IMR-90 (cell line): Measurements from ENCODE around the gene ARNT2. TPM values are rescaled to one million over a fixed set of nuclear protein-coding genes. Genes with fewer than 3 reads are reported as not detected.

Experiments used
- ATAC-seq: fragments of 200-7000 bp; cut with Tn5 transposase; 2 replicates; pipeline ENCODE4 v1.9.1; 2020; ENCODE audit warnings: low read depth, mild to moderate bottlenecking, moderate library complexity
- BruUV-seq: library from RNA; stranded (reverse); fragments of 400-500 nt; replicated peaks from 2 replicates; lab custom pipeline; 2021; lab: Mats Ljungman, UMichigan
- CTCF ChIA-PET: fragments of 300-600 bp; formaldehyde crosslinking; extraction: SDS; loops from one replicate; lab custom pipeline; 2021; ENCODE audit warnings: antibody characterized with exemption; lab: Yijun Ruan, JAX
- POLR2A ChIA-PET: fragments of 300-600 bp; sonication (Branson Sonifier 250); formaldehyde crosslinking; loops from one replicate; lab custom pipeline; 2022; ENCODE audit warnings: antibody characterized with exemption; ENCODE audit not compliant: unreplicated experiment; lab: Charles Lee
- DNase-seq: peaks from one replicate; pipeline ENCODE4 v3.0.0; 2013
- H2AFZ ChIP-seq: replicated peaks from 2 replicates; pipeline ENCODE3; 2013; ENCODE audit warnings: low read length, mild to moderate bottlenecking; ENCODE audit not compliant: poor library complexity
- H2AK5ac ChIP-seq: 2 replicates; pipeline ENCODE4 v1.6.1; 2013; ENCODE audit warnings: low read depth, low read length, inconsistent platforms
- H2AK9ac ChIP-seq: replicated peaks from 2 replicates; pipeline ENCODE3; 2013; ENCODE audit warnings: mild to moderate bottlenecking, low read depth, low read length, moderate library complexity; ENCODE audit not compliant: poor library complexity
- H2BK120ac ChIP-seq: 2 replicates; pipeline ENCODE4 v1.6.1; 2013; ENCODE audit warnings: low read depth, low read length, inconsistent platforms
- H2BK15ac ChIP-seq: 3 replicates; pipeline ENCODE4 v1.6.1; 2013; ENCODE audit warnings: low read depth, low read length, inconsistent platforms
- H2BK20ac ChIP-seq: 2 replicates; pipeline ENCODE4 v1.6.1; 2013; ENCODE audit warnings: low read depth, mild to moderate bottlenecking, inconsistent platforms, low read length, moderate library complexity
- H2BK5ac ChIP-seq: 2 replicates; pipeline ENCODE4 v1.6.1; 2013; ENCODE audit warnings: mild to moderate bottlenecking, low read depth, low read length, inconsistent platforms; ENCODE audit not compliant: poor library complexity, severe bottlenecking
- H3K14ac ChIP-seq: replicated peaks from 2 replicates; pipeline ENCODE4 v1.6.1; 2013; ENCODE audit warnings: low read depth, low read length, inconsistent platforms
- H3K18ac ChIP-seq: 2 replicates; pipeline ENCODE4 v1.6.1; 2013; ENCODE audit warnings: low read depth, low read length, control low read depth
- H3K23ac ChIP-seq: 2 replicates; pipeline ENCODE4 v1.6.1; 2013; ENCODE audit warnings: low read depth, low read length, inconsistent platforms
- H3K27ac ChIP-seq: 2 replicates; pipeline ENCODE4 v1.5.1; 2013; ENCODE audit warnings: mild to moderate bottlenecking, control low read depth, low read length; ENCODE audit not compliant: insufficient read depth
- H3K27me3 ChIP-seq: 2 replicates; pipeline ENCODE4 v1.6.1; 2013; ENCODE audit warnings: low read length; ENCODE audit not compliant: control insufficient read depth, insufficient read depth
- H3K36me3 ChIP-seq: 2 replicates; pipeline ENCODE4 v1.6.1; 2013; ENCODE audit warnings: low read length, mixed read lengths; ENCODE audit not compliant: control insufficient read depth, insufficient read depth
- H3K4ac ChIP-seq: 2 replicates; pipeline ENCODE4 v1.6.1; 2013; ENCODE audit warnings: low read depth, low read length, inconsistent platforms
- H3K4me1 ChIP-seq: 2 replicates; pipeline ENCODE4 v1.6.1; 2013; ENCODE audit warnings: low read length, mixed read lengths; ENCODE audit not compliant: control insufficient read depth, insufficient read depth
- H3K4me2 ChIP-seq: 2 replicates; pipeline ENCODE4 v1.6.1; 2013; ENCODE audit warnings: low read depth, mild to moderate bottlenecking, control low read depth, low read length, moderate library complexity
- H3K4me3 ChIP-seq: 2 replicates; pipeline ENCODE4 v1.5.1; 2013; ENCODE audit warnings: low read depth, mild to moderate bottlenecking, control low read depth, low read length, moderate library complexity; ENCODE audit not compliant: insufficient read depth
- H3K56ac ChIP-seq: 2 replicates; pipeline ENCODE4 v1.6.1; 2013; ENCODE audit warnings: low read length, inconsistent platforms; ENCODE audit not compliant: insufficient read depth; ENCODE audit errors: extremely low read depth
- H3K79me1 ChIP-seq, 2 experiments: 2 replicates each; pipeline ENCODE4 v1.6.1; 2013; ENCODE audit warnings: low read length in 2 of 2, inconsistent platforms in 1 of 2, low read depth in 1 of 2
- H3K9ac ChIP-seq: 2 replicates; pipeline ENCODE4 v1.6.1; 2013; ENCODE audit warnings: low read depth, low read length, control low read depth
- H3K9me1 ChIP-seq: 2 replicates; pipeline ENCODE4 v1.6.1; 2013; ENCODE audit warnings: low read length, inconsistent platforms; ENCODE audit not compliant: insufficient read depth
- H3K9me3 ChIP-seq: 2 replicates; pipeline ENCODE4 v1.6.1; 2013; ENCODE audit warnings: low read length; ENCODE audit not compliant: control insufficient read depth, insufficient read depth
- H4K20me1 ChIP-seq: 2 replicates; pipeline ENCODE4 v1.6.1; 2013; ENCODE audit warnings: low read length, inconsistent platforms; ENCODE audit not compliant: insufficient read depth
- H4K5ac ChIP-seq: 2 replicates; pipeline ENCODE4 v1.6.1; 2013; ENCODE audit warnings: mild to moderate bottlenecking, low read depth, low read length, control low read depth
- H4K8ac ChIP-seq, 2 experiments: 2 replicates each; pipeline ENCODE4 v1.6.1; 2013; ENCODE audit warnings: low read depth in 2 of 2, low read length in 2 of 2, control low read depth in 1 of 2, inconsistent platforms in 1 of 2
- H4K91ac ChIP-seq: 2 replicates; pipeline ENCODE4 v1.6.1; 2013; ENCODE audit warnings: low read depth, low read length, inconsistent platforms; ENCODE audit not compliant: insufficient read depth
- BHLHE40 ChIP-seq: fragments of 150-350 bp; IDR thresholded peaks from 2 replicates; pipeline ENCODE4 v1.6.1; 2016; ENCODE audit warnings: mild to moderate bottlenecking, low read depth, low read length
- CEBPB ChIP-seq: IDR thresholded peaks from 2 replicates; pipeline ENCODE4 v1.6.1; 2012; ENCODE audit warnings: low read depth, low read length, improper control_type of control experiment
- CTCF ChIP-seq: conservative IDR thresholded peaks from 2 replicates; pipeline ENCODE4 v1.5.1; 2012; ENCODE audit warnings: mild to moderate bottlenecking, low read depth, low read length, improper control_type of control experiment
- ELK1 ChIP-seq: fragments of 150-350 bp; IDR thresholded peaks from 2 replicates; pipeline ENCODE4 v1.6.1; 2016; ENCODE audit warnings: low read depth, mild to moderate bottlenecking, low read length, moderate library complexity, borderline replicate concordance
- FOS ChIP-seq: fragments of 150-350 bp; IDR thresholded peaks from 2 replicates; pipeline ENCODE4 v1.6.1; 2016; ENCODE audit warnings: low read depth, low read length
- MAFK ChIP-seq: IDR thresholded peaks from 2 replicates; pipeline ENCODE4 v1.6.1; 2012; ENCODE audit warnings: low read depth, low read length, improper control_type of control experiment
- MAZ ChIP-seq: IDR thresholded peaks from 2 replicates; pipeline ENCODE4 v1.6.1; 2012; ENCODE audit warnings: low read depth, mild to moderate bottlenecking, low read length, improper control_type of control experiment, moderate library complexity, borderline replicate concordance
- MXI1 ChIP-seq: IDR thresholded peaks from 2 replicates; pipeline ENCODE4 v1.6.1; 2012; ENCODE audit warnings: low read depth, mild to moderate bottlenecking, low read length, moderate library complexity, borderline replicate concordance
- NFE2L2 ChIP-seq: fragments of 150-350 bp; IDR thresholded peaks from 2 replicates; pipeline ENCODE4 v1.6.1; 2016; ENCODE audit warnings: low read depth, mild to moderate bottlenecking, low read length
- POLR2A ChIP-seq: IDR thresholded peaks from 2 replicates; pipeline ENCODE4 v1.6.1; 2012; ENCODE audit warnings: mild to moderate bottlenecking, low read depth, low read length
- RAD21 ChIP-seq: IDR thresholded peaks from 2 replicates; pipeline ENCODE4 v1.6.1; 2012; ENCODE audit warnings: low read length, improper control_type of control experiment
- RCOR1 ChIP-seq: IDR thresholded peaks from 2 replicates; pipeline ENCODE4 v1.6.1; 2012; ENCODE audit warnings: mild to moderate bottlenecking, low read length, improper control_type of control experiment; ENCODE audit not compliant: insufficient replicate concordance
- SMC3 ChIP-seq: fragments of 150-350 bp; IDR thresholded peaks from 2 replicates; pipeline ENCODE4 v1.6.1; 2016; ENCODE audit warnings: low read depth, mild to moderate bottlenecking, antibody characterized with exemption, low read length, moderate library complexity
- USF2 ChIP-seq: fragments of 150-350 bp; IDR thresholded peaks from 2 replicates; pipeline ENCODE4 v1.6.1; 2017; ENCODE audit warnings: mild to moderate bottlenecking, antibody characterized with exemption, low read length, low read depth
- WGBS, 2 experiments: methylation state at CpG; one replicate each; pipeline versions ENCODE4 v1.1.5 to v1.1.7; 2013; ENCODE audit warnings: missing lambda C conversion rate in 2 of 2; ENCODE audit not compliant: insufficient read length in 1 of 2; ENCODE audit errors: extremely low coverage in 2 of 2; 5-methylcytosine and 5-hydroxymethylcytosine counted together
- dilution Hi-C: fragments of 300-500 bp; cut with HindIII; formaldehyde crosslinking; loops from one replicate; pipeline ENCODE4 v1.14.3; 2018; ENCODE audit warnings: low sequenced_read_pairs; ENCODE audit not compliant: unreplicated experiment
- in situ Hi-C: fragments of 300-500 bp; cut with MboI; formaldehyde crosslinking; loops from 3 replicates; pipeline ENCODE4 v1.14.3; 2019; ENCODE audit warnings: low sequenced_read_pairs, inconsistent platforms, mixed read lengths
- intact Hi-C: fragments of 100-400 bp; cut with micrococcal nuclease; formaldehyde crosslinking; loops from 2 replicates; pipeline ENCODE4 v1.10.0; 2022
- polyA plus RNA-seq, 3 experiments: library from polyadenylated mRNA; depleted of rRNA; stranded (reverse); fragments of >200 nt; gene quantifications; 2 replicates each; pipeline ENCODE4 v1.2.3, GENCODE V29; 2012; ENCODE audit warnings: low replicate concordance in 1 of 3
- total RNA-seq: library from RNA; depleted of rRNA; stranded (reverse); fragments of >200 nt; gene quantifications from 2 replicates; pipeline ENCODE4 v1.2.3, GENCODE V29; 2012

ARNT2 gene
- total and polyA plus RNA-seq, 2 of the 4 experiments (the other 2 are of a cell fraction): 18.2 to 19.0 TPM

GRCh38 chr15:80618685-80619400 is 214.7 kb downstream of the ARNT2 start:
- no peaks in the 10 kb centered on the region; a peak in 1 of 4 replicates for H3K79me1 ChIP-seq
- peak overlapping the region; percentile 71; the same call in 2 of the 3 replicates for H2BK15ac ChIP-seq
- H3K4ac ChIP-seq: peak overlapping the region; percentile 70
- H3K14ac ChIP-seq: peak overlapping the region; percentile 70
- H4K20me1 ChIP-seq: no peaks in the 10 kb centered on the region
- peak overlapping the region; percentile 83 for H4K91ac ChIP-seq
- no peaks in the 10 kb centered on the region for H3K36me3 ChIP-seq
- no peaks in the 10 kb centered on the region for H3K9me3 ChIP-seq
- H3K4me1 ChIP-seq: peaks cover 32% of the 10 kb centered on the region
- H4K8ac ChIP-seq: peak overlapping the region; percentile 65 to 68; a peak in 3 of 4 replicates
- peak overlapping the region; percentile 72 for H3K23ac ChIP-seq
- intact Hi-C loops: loop anchor here (1.0 to 2.0 kb wide), 3 partner anchors 78 to 162 kb away; no protein-coding TSS in a partner anchor
- no peak overlapping the region for H3K4me2 ChIP-seq
- no peak overlapping the region for H2AK9ac ChIP-seq
- ChIA-PET POLR2A (interaction anchor here (0.6 kb wide), 1 partner anchor 388 kb away, joined by 8 read pairs; no protein-coding TSS in a partner anchor), CTCF (interaction anchor here (0.5 to 1.7 kb wide), 4 partner anchors 9 to 158 kb away, joined by 3 to 5 read pairs (median 3); no protein-coding TSS in a partner anchor)
- dilution Hi-C loops: no loop called here
- peak overlapping the region; percentile 90 for H2AK5ac ChIP-seq
- no TSS peak for BruUV-seq
- peak overlapping the region; percentile 75 for H2BK120ac ChIP-seq
- H3K27ac ChIP-seq: peak overlapping the region; percentile 54
- H3K4me3 ChIP-seq: no peak overlapping the region
- no peak overlapping the region for H3K9ac ChIP-seq
- no peak overlapping the region; the same call in 1 of the 2 replicates for H3K56ac ChIP-seq
- H4K5ac ChIP-seq: peak overlapping the region; percentile 87
- no peaks in the 10 kb centered on the region for H3K27me3 ChIP-seq
- peak overlapping the region; percentile 80 for H2BK5ac ChIP-seq
- in situ Hi-C loops: no loop called here
- H3K18ac ChIP-seq: peak overlapping the region; percentile 68
- H2AFZ ChIP-seq: peak overlapping the region; percentile 48
- H2BK20ac ChIP-seq: peak overlapping the region; percentile 93
- peaks cover 18% of the 10 kb centered on the region for H3K9me1 ChIP-seq
- ATAC-seq (peak; percentile 52), DNase-seq (peak; percentile 21)
- WGBS, 2 experiments: no CpG with 5 or more reads among the region's 7 CpGs
- no peak for TF ChIP-seq MXI1
- TF ChIP-seq SMC3: no peak
- no peak for TF ChIP-seq CTCF
- TF ChIP-seq RCOR1: no peak
- no peak for TF ChIP-seq CEBPB
- TF ChIP-seq FOS: no peak
- no peak for TF ChIP-seq MAFK
- TF ChIP-seq NFE2L2: no peak
- no peak for TF ChIP-seq MAZ
- TF ChIP-seq POLR2A: no peak
- no peak for TF ChIP-seq RAD21
- no peak for TF ChIP-seq USF2
- TF ChIP-seq ELK1: no peak
- TF ChIP-seq BHLHE40: no peak
